Spleen (tissue), 13 donors: ENCODE measurements around the gene LRRC72. TPM values are rescaled to one million over a fixed set of nuclear protein-coding genes. Genes with fewer than 3 reads are reported as not detected.

Experiments used
- DNase-seq: peaks from one replicate; pipeline ENCODE4 v3.0.0-alpha.2; 2020
- H3K27ac ChIP-seq, 8 donors: fragments of 200-600 bp; sonication (generic) in 7 of 8; 1 replicate in 4 of 8; 2 replicates in 4 of 8; pipeline versions ENCODE4 v1.5.0 to v1.8.0; 2016 to 2021; ENCODE audit warnings: inconsistent platforms in 4 of 8, mild to moderate bottlenecking in 4 of 8, moderate library complexity in 1 of 8
- H3K27me3 ChIP-seq, 7 donors: fragments of 200-600 bp; sonication (generic) in 6 of 7; replicated peaks in 1 of 7; 1 replicate in 4 of 7; 2 replicates in 3 of 7; pipeline versions ENCODE4 v1.5.0 to v1.8.0; 2016 to 2021; ENCODE audit warnings: inconsistent platforms in 3 of 7, mild to moderate bottlenecking in 1 of 7
- H3K36me3 ChIP-seq, 6 donors: fragments of 200-600 bp; sonication (generic) in 5 of 6; 1 replicate in 4 of 6; 2 replicates in 2 of 6; pipeline versions ENCODE4 v1.5.0 to v1.8.0; 2016 to 2021; ENCODE audit warnings: inconsistent platforms in 2 of 6
- H3K4me1 ChIP-seq, 6 donors: fragments of 200-600 bp; sonication (generic) in 5 of 6; 1 replicate in 3 of 6; 2 replicates in 3 of 6; pipeline versions ENCODE4 v1.5.0 to v1.8.0; 2016 to 2021; ENCODE audit warnings: inconsistent platforms in 3 of 6
- H3K4me3 ChIP-seq, 8 donors: fragments of 200-600 bp; sonication (generic) in 7 of 8; 1 replicate in 4 of 8; 2 replicates in 4 of 8; pipeline versions ENCODE4 v1.5.0 to v1.8.0; 2016 to 2021; ENCODE audit warnings: inconsistent platforms in 4 of 8, mild to moderate bottlenecking in 4 of 8, moderate library complexity in 2 of 8
- H3K9me3 ChIP-seq, 8 donors: fragments of 200-600 bp; sonication (generic) in 7 of 8; 1 replicate in 4 of 8; 2 replicates in 4 of 8; pipeline versions ENCODE4 v1.5.0 to v1.8.0; 2016 to 2021; ENCODE audit warnings: inconsistent platforms in 4 of 8
- POLR2A ChIP-seq, 3 donors: fragments of 450-650 bp; IDR thresholded peaks; one replicate each; pipeline ENCODE4 v1.5.1; 2017; ENCODE audit warnings: antibody characterized with exemption in 3 of 3, mild to moderate bottlenecking in 1 of 3
- POLR2AphosphoS5 ChIP-seq, 3 donors: sonication (generic); formaldehyde crosslinking; IDR thresholded peaks; one replicate each; pipeline ENCODE4 v1.5.1; 2017; ENCODE audit warnings: antibody characterized with exemption in 3 of 3
- WGBS, 5 donors: extraction: QIAGEN DNeasy Blood & Tissue Kit in 3 of 5; methylation state at CpG; one replicate each; pipeline versions ENCODE4 v1.1.5 to v1.1.7; 2013 to 2018; 5-methylcytosine and 5-hydroxymethylcytosine counted together
- intact Hi-C: fragments of 100-400 bp; cut with DNase I; formaldehyde crosslinking; loops from one replicate; pipeline ENCODE4 v1.15.0; 2023; ENCODE audit warnings: low total_unique reads
- long read RNA-seq, 2 donors: transcript quantifications; one replicate each; lab custom pipeline, GENCODE V29; 2026
- polyA plus RNA-seq, 3 donors: library from polyadenylated mRNA; stranded (reverse); fragments of 200-250 nt; gene quantifications; one replicate each; pipeline ENCODE4 v1.2.1, GENCODE V29; 2013
- total RNA-seq, 7 donors: library from RNA; depleted of rRNA in 3 of 7; stranded (reverse); fragments of >200 nt in 3 of 7; fragmentation: NEBNext Ultra II Directional in 4 of 7; extraction: Animal tissue kit (Norgen Biotek cat#: 25700) in 4 of 7; gene quantifications; one replicate each; pipeline versions ENCODE4 v1.1.0 to v1.2.1, GENCODE V29; 2016 to 2021
- TF ChIP-seq, protein P1 (sequence below), 11 experiments: fragments of 200-600 bp in 7 of 11; fragments of 450-650 bp in 4 of 11; sonication (generic) in 4 of 11; IDR thresholded peaks in 8 of 11; conservative IDR thresholded peaks in 3 of 11; 1 replicate in 7 of 11; 2 replicates in 4 of 11; pipeline versions ENCODE4 v1.4.0 to v1.8.0; 2016 to 2021; ENCODE audit warnings: antibody characterized with exemption in 11 of 11, inconsistent platforms in 4 of 11, mild to moderate bottlenecking in 1 of 11
- donor health status: healthy with polysubstance abuse.
- donor health status: DM: no; HTN: no; CAD: no; lungs with moderate emphysema.
- donor health status: DM: no; HTN: no; CAD: no.
- donor health status: Bipolar disorder and iron deficiency.
- donor health status: healthy.
- donor health status: DM: no; HTN: no; CAD: no.
- donor health status: DM: yes; HTN: yes; CAD: no.

The LRRC72 gene
- total RNA-seq (not detected), polyA plus RNA-seq (not detected)
- long read RNA-seq, donor 1 = 0 reads
- long read RNA-seq, donor 2 = 0 reads

DNA sequence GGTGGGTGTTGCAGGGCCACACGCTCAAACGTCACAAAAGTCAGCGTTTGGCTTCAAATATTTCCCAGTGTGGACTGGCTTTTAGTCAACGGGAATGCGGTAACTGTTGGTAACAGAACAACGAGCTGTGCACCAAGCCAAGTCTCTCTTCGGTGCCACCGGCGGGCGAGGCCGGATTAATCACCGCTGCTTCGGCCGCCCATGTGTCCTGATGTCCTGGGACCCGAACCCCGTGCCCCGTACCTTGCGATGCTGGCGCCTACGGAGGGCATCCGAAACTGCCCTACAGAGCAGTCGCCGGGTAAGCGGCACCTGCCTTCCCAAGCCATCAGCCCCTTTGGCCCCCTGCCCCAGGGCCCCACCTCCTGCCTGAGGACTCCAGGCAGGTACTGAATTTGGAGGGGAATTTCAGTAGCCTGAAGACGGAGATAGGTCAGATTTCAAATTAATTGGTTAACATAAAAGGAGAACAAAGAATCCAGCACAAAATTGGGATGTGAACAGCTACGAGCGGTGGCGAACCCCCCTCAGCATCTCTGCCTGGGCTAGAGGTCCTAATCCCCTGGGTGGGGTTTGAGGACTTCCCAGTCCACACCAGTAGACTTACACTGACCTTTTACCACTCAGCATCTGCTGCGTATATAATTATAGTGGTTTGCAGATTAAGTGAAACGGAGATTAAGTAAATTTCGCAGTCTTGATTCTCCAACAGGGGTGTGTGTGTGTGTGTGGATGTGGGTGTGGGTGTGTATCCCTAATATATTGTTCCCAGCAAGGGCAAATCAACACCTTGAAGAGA is at the start of gene LRRC72:
Gene LRRC72 (plus strand): TSS at position 84 of the 799 bp plus-strand sequence. CDS start 128 bp downstream, at position 212.
- intact Hi-C loops = no loop called here
- no peak within 1 kb of the TSS for H3K27ac ChIP-seq
- H3K4me1 ChIP-seq = no peaks in the 10 kb centered on the region
- DNase-seq = no peak
- no peak within 1 kb of the TSS for H3K4me3 ChIP-seq
- no peaks in the 10 kb centered on the region for H3K36me3 ChIP-seq
- TF ChIP-seq, protein P1, sequence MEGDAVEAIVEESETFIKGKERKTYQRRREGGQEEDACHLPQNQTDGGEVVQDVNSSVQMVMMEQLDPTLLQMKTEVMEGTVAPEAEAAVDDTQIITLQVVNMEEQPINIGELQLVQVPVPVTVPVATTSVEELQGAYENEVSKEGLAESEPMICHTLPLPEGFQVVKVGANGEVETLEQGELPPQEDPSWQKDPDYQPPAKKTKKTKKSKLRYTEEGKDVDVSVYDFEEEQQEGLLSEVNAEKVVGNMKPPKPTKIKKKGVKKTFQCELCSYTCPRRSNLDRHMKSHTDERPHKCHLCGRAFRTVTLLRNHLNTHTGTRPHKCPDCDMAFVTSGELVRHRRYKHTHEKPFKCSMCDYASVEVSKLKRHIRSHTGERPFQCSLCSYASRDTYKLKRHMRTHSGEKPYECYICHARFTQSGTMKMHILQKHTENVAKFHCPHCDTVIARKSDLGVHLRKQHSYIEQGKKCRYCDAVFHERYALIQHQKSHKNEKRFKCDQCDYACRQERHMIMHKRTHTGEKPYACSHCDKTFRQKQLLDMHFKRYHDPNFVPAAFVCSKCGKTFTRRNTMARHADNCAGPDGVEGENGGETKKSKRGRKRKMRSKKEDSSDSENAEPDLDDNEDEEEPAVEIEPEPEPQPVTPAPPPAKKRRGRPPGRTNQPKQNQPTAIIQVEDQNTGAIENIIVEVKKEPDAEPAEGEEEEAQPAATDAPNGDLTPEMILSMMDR (IDR thresholded peaks at IDR 0.05 in 8 of 11, conservative IDR thresholded peaks at IDR 0.05 in 3 of 11) = no peak
- no peak for TF ChIP-seq POLR2AphosphoS5 (IDR thresholded peaks at IDR 0.05)
- TF ChIP-seq POLR2A (IDR thresholded peaks at IDR 0.05) = no peak
- no peaks in the 10 kb centered on the region for H3K9me3 ChIP-seq
- WGBS, 5 donors = 91 to 96% (median 95%) methylated on average over 19 to 31 of the region's 31 CpGs
- H3K27me3 ChIP-seq = no peaks in the 10 kb centered on the region

DNA sequence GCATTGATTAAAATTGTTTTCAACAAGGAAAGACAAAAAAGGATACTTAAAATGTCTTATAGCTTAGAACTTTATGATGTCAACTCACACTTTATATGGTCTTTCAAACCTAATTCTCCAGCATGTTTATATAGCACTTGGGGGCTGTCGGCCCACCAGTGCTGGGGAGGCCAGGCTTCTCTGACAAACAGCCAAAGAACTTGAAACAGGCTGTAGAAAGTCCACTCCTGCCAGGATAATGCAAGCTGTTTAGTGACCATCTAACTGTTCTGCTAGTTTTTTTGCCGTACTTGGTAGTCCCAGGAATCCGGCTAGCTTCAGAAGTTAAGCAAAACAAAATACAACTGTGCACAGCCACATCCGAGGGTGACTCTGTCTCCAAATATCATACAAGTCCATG is 47.5 kb upstream of the LRRC72 start:
- no peaks in the 10 kb centered on the region for H3K27me3 ChIP-seq
- intact Hi-C loops = no loop called here
- no peak overlapping the region for H3K27ac ChIP-seq
- DNase-seq = no peak
- no peaks in the 10 kb centered on the region for H3K36me3 ChIP-seq
- WGBS, 5 donors = 87 to 97% (median 94%) methylated on average over 4 of the region's 4 CpGs
- no peaks in the 10 kb centered on the region for H3K4me1 ChIP-seq
- H3K4me3 ChIP-seq = no peak overlapping the region
- TF ChIP-seq POLR2AphosphoS5 (IDR thresholded peaks at IDR 0.05) (no peak), POLR2A (IDR thresholded peaks at IDR 0.05) (no peak)
- TF ChIP-seq, protein P1 (IDR thresholded peaks at IDR 0.05 in 8 of 11, conservative IDR thresholded peaks at IDR 0.05 in 3 of 11) = no peak
- H3K9me3 ChIP-seq = no peaks in the 10 kb centered on the region

DNA sequence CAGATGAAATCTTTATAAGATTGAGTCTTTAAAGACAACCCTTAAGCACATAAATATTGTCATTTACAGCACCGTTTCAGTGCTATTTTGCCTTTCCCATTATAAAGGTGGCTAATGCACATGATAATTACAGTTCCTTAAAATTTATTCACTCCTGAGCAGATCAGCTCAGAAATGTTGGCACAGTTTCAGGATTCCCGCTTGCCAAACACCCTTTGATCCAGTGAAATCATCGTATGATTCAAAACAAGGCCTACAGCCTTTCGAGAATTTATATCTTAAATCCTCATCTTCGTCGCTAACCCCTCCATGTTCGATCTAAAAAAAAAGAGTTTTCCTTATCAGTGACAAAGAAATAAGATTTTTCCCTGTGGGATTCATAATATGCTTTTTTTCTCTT is 47.0 kb upstream of the LRRC72 start:
- DNase-seq = no peak
- Histone ChIP-seq H3K36me3 (no peaks in the 10 kb centered on the region), H3K4me1 (no peaks in the 10 kb centered on the region), H3K9me3 (no peaks in the 10 kb centered on the region), H3K27me3 (no peaks in the 10 kb centered on the region), H3K4me3 (no peak overlapping the region), H3K27ac (no peak overlapping the region)
- TF ChIP-seq, protein P1 (IDR thresholded peaks at IDR 0.05 in 8 of 11, conservative IDR thresholded peaks at IDR 0.05 in 3 of 11) = no peak
- 80 to 93% (median 89%) methylated on average over 7 of the region's 7 CpGs for WGBS, 5 donors
- intact Hi-C loops = no loop called here

DNA sequence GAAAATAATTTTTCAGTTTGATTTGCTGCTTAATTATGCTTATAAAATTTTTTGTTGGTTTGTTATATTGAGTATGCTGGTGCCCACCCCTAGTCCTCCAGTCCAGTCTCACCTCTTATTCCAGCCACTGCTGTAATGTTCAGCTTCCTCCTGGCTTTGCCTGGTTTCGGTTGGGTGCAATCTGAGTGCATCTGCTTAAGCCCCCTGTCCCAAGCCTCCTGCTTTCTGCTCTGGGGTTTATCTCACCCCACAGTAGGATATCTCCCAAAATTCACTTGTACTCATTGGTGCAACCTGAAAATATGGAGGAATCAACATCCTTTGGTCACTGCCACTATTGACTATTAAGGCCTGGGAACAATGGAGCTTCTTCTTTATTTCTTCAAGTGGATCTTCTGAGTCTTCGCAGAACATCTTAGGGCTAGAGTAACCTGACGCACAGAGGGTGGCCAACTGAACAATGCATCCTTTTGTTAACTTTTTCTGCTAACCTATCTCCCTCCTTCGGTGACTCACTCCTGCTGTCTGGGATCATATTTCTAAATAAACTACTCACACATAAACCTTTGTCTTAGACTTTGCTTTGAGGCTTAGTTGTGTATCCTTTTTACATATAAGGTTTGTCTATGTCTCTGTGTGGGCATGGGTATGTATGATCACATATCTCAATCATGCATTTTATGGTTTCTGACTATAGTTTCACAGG is 42.0 kb upstream of the LRRC72 start:
- H3K4me1 ChIP-seq = no peaks in the 10 kb centered on the region
- no peaks in the 10 kb centered on the region for H3K27me3 ChIP-seq
- intact Hi-C loops = no loop called here
- H3K9me3 ChIP-seq = no peaks in the 10 kb centered on the region
- no peak for DNase-seq
- no peak overlapping the region for H3K4me3 ChIP-seq
- TF ChIP-seq, protein P1 (IDR thresholded peaks at IDR 0.05 in 8 of 11, conservative IDR thresholded peaks at IDR 0.05 in 3 of 11) = no peak
- TF ChIP-seq POLR2AphosphoS5 (IDR thresholded peaks at IDR 0.05) (no peak), POLR2A (IDR thresholded peaks at IDR 0.05) (no peak)
- H3K27ac ChIP-seq = no peak overlapping the region
- 82 to 96% (median 91%) methylated on average over 4 of the region's 4 CpGs for WGBS, 5 donors
- no peaks in the 10 kb centered on the region for H3K36me3 ChIP-seq
